GM21390 (cell line): Measurements from ENCODE around the gene CBL.

Source experiments
- ATAC-seq: cut with Tn5 transposase; IDR thresholded peaks from one replicate; pipeline ENCODE4 v1.9.1; 2021; ENCODE audit not compliant: unreplicated experiment

CBL gene

DNA sequence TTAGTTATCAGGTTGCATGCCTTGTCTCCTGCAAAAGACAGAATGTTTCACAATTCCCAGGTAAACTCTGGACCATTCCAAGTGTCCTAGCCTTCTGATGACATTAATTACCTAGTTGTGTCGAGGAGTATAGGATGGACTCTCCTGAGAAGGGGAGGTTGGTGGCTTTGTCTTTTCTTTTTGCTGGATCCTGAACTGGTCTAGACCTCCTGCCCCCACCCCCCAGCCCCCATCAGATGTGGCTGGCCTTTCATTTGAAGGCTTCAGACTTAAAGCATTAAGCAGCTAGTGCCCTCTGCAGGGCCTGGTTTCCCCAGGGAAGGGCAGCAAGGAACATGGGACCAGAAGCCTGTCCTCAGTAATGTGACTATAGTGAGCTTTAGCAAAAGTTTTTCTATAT is 101.1 kb downstream of the CBL start:
- ATAC-seq, result no peak

DNA sequence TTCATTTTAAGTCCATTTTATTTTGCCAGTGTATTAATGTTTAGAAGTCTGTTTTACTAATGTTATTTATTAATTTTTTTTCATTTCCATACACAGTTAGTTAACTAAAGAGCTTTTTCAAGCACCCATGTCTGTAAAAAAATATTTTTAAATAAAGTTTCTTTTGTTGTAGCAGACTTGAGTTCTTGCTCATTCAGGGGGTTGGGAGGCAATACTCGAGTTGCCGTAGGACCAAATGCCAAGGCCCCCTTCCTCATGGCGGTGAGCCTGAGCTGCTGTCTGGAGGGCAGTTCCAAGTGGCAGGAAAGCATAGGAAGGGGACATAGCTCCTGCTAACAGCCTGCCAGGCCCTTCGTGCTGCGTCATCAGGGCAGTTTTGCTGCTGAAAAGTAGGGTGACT is 101.8 kb downstream of the CBL start:
- ATAC-seq, result no peak

DNA sequence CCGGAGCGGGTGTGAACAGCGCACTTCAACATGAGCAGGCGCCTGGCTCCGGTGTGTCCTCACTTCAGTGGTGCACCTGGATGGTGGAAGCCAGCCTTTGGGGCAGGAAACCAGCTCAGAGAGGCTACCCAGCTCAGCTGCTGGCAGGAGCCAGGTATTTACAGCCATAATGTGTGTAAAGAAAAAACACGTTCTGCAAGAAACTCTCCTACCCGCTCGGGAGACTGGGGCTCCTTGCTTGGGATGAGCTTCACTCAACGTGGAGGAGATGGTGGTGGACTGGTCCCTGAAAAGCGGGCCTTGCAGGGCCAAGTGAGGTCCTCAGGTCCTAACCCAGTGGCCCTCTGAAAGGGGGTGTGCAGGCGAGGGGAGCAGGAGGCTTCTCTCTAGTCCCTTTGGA is 103.3 kb downstream of the CBL start:
- ATAC-seq, result no peak

- ATAC-seq, result no peak
Observed at GRCh38 chr11:119309953-119310681, 104.0 kb downstream of the CBL start.

DNA sequence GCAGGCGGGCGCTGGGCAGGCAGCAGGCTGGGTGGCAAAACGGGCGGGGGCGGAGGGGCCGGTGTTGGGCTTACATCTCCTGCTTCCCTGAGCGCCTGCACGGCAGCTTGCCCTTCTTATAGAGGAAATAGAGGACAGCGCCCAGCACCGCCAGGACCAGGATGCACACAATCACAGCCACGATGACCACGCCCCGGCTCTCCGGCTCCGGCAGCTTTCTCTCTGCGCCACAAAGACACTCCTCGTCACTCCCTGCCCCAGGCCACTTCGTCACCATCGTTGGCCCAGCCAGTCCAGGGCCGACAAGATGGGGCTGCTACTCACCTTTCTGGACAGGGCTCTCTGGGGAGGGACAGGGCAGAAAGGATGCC is 104.5 kb downstream of the CBL start:
- ATAC-seq, result no peak

DNA sequence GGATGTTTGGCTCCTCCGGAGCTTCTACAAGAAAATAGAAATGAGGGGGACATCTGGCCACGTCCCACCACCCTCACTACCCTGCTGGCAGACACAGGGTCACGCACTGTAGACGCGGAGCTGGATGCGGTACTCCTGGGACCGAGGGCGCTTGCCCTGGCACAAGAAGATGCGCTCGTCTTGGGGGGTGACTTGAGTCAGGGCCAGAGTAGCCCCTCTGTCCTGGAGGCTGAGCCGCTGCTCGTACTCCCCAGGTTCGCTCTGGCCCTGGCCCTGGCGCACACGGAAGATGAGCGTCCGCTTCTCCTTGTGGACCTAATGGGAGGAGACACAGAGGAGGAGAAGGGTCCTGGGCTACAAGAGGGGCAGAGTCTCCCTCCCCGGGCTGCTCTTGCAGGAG is 108.6 kb downstream of the CBL start:
- no peak for ATAC-seq

DNA sequence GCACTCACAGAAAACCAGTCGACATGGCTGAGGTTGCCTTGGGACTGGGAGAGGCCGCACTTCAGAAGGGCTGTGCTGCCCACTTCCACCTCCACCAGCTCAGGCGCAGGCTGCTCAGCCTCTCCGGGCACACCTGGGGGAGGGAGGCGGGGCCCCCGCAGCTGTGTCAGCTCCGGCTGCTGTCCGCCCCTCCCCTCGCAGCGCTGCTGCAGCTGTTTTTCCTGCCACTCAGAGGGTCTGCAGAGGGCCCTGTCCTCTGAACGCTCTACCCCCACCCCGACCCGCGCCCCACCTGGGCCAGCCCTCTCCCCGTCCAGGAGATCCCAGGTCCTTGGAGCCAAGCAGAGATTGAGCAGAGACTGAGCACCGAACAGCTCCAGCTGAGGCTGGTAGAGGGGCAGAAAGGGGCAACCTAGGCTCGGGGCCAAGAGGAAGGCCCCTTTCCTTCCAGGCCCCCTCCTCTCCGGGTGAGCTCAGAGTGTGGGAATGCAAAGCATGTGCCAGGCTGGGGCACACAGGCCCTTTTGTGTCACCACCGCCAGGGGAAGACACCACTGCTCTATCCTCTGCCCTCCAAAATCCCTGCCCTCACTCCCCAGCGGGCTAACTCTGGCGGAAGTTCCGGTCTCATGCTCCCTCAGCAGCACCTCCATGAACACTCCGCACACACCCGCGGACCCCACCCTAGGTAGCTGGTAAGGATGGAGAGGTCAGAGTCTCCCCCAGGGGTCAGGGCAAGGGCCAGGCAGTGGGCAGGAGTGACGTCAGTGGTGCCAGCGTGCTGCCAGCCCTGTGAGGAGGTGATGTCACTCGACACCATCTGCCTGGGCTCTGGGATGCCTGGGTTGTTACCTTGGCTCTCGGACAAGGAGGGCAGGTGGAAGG is 109.2 kb downstream of the CBL start:
- no peak for ATAC-seq

- ATAC-seq, result no peak
Observed at GRCh38 chr11:119316016-119316728, 110.0 kb downstream of the CBL start.

DNA sequence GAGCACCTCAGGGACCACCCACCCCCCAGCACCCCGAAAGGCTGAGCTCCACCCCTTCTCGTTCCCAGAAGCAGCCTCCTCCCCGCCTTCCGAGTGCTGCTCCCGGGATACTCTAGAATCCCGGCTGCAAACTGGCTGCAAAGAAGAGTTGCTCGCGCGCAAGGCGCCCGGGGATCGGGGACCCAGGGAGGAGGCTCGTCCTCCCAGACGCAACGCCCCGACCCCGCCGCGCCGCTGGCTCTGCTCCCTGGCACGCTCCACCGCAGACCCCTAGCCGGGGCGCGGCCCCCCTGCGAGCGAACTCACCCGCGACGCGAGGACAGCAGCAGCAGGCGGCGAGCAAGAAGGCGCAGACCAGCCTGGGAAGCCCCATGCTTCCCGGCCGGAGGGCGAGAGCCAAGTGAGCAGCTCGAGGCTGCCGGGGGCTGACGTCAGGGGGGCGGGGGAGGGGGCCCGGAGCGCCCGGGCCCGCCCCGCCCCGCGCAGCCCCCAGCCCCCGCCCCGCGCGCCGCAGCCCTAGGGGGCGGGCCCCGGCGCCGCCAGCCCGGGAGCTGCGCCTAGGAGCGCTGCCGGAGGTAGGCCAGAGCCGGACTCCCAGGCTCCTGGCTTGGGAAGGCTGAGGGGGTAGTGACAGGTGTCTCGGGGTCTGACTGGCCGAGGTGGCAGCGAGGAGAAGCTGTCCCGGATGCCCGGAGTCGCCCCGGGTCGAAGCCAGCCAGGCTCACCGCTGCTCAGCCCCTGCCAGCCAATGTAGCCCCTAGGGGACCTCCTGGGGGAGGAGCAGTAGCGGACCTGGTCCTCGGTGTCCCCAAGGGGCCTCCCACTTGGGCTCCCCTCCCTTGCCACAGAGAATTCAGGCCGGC is 110.8 kb downstream of the CBL start, which contains the start of gene MCAM:
Gene MCAM, minus strand, starts transcription at position 402 of the 863 bp plus-strand sequence. Its CDS starts 29 bp downstream, at position 373.
- ATAC-seq, result no peak

DNA sequence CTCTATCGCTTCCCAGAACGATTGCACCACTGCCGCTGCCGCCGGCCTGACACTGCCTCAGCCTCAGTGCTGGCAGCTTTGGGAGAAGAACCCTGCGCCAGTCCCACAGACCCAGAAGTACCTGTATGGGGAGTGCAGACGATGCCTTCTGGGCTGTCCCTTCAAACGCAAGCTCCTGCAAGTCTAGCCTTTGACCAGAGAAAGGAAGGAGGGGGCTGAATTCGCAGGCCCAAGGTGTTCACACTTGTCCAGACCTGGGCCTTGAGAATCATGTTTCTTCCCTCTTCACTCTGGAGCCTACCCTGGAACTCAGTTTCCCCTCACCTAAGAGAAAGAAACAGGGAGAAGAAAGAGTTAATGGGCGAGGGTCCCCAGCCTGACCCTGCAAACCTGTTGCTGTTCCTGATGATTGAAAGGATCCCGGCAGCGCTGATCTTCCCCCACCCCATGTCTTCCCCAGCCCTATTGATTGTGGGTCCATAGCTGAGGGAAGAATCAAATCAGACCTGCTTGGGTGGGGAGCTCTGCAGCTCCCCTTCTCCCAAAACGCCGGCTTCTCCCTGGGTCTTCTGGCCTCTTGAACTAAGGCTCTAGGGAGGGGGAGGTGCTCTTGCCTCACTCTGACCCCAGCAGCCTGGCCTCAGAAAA is 111.6 kb downstream of the CBL start:
- ATAC-seq, result no peak

- ATAC-seq, result no peak
Observed at GRCh38 chr11:119318240-119319135, 112.3 kb downstream of the CBL start.

DNA sequence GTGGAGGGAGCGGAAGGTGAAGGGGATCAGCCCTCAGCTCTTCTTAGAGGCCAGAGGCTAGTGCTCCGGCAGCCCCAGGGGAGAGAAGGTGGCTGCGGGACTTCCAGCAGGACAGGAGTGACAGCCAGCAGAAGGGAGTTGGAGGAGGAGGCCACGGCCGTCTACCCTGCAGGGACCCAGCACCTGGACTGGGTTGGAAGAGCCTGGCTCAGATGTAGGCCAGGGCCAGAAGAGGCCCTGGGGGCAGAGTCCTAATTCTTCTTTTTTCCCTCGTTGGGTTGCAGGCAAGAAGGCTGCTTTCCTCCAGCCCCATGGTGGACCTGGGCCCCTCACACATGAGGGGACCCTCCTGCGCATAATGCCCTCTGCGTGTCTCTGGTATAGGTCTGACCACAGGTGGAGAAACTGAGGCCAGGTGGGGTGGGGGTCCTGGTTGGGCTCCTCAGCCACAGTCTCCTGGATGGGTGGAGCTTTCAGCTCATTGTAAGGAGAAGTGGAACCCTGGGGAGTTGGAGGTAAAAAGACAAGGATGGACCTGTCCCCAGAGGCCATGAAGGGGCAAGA is 113.1 kb downstream of the CBL start:
- ATAC-seq, result no peak

DNA sequence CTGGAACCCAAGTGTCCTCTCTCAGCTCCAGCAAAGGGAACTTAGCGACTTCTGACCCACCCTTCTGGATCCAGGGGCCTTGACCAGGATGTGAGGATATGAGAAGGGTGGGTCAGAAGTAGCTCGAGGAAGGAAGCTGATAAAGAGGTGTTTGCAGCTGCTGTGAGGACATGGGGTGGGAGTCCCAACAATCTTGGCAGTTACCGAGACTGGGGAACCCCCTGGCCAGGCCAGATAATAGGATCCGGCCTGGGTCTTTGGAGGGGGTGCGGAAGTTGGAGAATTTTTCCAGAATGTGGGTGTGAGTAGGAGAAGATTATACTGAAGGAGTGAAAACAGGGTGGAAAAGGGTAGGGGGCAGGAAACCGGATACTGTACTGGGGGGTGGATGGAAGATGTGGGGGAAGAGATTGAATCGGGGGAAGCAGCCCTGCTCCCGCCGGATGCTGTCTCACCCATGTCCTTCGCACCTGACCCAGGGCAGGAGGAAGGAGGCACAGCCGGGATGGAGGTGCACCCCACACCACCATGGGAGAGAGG is 113.6 kb downstream of the CBL start:
- no peak for ATAC-seq

DNA sequence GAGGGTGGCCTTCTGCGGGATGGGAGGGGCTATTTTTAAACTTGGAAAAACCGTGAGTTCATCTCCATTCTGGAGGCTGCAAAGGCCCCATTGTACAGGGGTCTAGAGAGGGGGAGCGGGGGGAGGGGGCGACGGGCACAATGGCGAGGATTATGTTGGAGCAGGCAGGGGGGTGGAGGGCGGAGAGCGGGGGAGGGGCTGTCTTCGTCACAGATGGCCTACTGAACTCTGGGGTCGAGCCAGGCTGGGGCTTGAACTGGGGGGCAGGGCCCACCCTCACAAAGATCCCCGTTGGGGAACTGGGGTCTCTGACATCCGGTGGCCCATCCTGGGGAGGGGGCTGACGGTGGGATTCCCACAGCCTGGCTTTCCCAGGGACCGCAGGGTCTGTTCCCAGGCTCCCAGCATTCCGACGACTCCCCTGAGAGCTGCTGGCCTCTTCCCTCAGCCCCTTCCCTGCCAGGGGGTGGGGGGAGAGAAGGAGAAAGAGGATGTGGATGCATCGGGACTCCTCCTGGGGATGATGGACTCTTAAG is 114.2 kb downstream of the CBL start:
- no peak for ATAC-seq

- ATAC-seq, result peak; percentile 57
Observed at GRCh38 chr11:119320776-119321524, 114.8 kb downstream of the CBL start.

DNA sequence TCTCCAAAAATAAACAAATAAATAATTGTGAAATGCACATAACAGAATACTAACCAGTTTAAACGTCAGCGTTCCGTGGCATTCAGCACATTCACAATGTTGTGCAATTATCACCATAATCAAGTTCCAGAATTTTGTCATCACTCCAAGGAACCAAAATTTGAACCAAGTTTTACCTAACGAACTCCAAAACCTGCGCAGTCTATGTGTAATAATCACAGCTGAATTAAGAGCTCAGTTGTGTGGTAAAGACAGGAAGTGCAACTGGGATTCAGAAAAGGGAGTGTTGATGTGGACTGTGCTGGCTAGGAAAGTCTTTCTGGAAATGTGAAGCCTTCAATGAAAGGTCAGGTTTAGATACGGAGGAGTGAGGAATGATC is 116.2 kb downstream of the CBL start:
- ATAC-seq, result no peak

GRCh38 chr11:119322921-119323531 is 116.9 kb downstream of the CBL start:
- no peak for ATAC-seq
